Type B pancreatic cell (in vitro differentiated cells): Measurements from ENCODE around the gene PPP2R2D. TPM values are rescaled to one million over a fixed set of nuclear protein-coding genes. Genes with fewer than 3 reads are reported as not detected.

Experiments used
- DNase-seq: peaks from one replicate; pipeline ENCODE4 v3.0.0; 2021; ENCODE audit warnings: mixed read lengths; ENCODE audit not compliant: unreplicated experiment; ENCODE audit errors: extremely low spot score
- H3K27ac Mint-ChIP-seq: 2 replicates; pipeline ENCODE4 v1.8.0; 2021; ENCODE audit warnings: mild to moderate bottlenecking, mixed read lengths
- H3K27me3 Mint-ChIP-seq: 2 replicates; pipeline ENCODE4 v1.8.0; 2021; ENCODE audit warnings: mixed read lengths
- H3K36me3 Mint-ChIP-seq: 2 replicates; pipeline ENCODE4 v1.8.0; 2021; ENCODE audit warnings: mixed read lengths
- H3K4me1 Mint-ChIP-seq: one replicate; pipeline ENCODE4 v1.8.0; 2021; ENCODE audit warnings: mixed read lengths; ENCODE audit not compliant: unreplicated experiment
- H3K4me3 Mint-ChIP-seq: 2 replicates; pipeline ENCODE4 v1.8.0; 2021; ENCODE audit warnings: mild to moderate bottlenecking, mixed read lengths
- H3K9me3 Mint-ChIP-seq: 2 replicates; pipeline ENCODE4 v1.8.0; 2021; ENCODE audit warnings: mixed read lengths
- CTCF ChIP-seq: fragments of 200-600 bp; sonication (generic); conservative IDR thresholded peaks from 2 replicates; pipeline ENCODE4 v1.5.0; 2021; ENCODE audit warnings: antibody characterized with exemption, mild to moderate bottlenecking
- total RNA-seq: library from RNA; stranded (reverse); gene quantifications from 2 replicates; pipeline ENCODE4 v1.2.1, GENCODE V29; 2021; ENCODE audit warnings: low replicate concordance

The PPP2R2D gene
- total RNA-seq, 1 donor from 2014 or later: 38.1 TPM

GRCh38 chr10:131921184-131921583 lies 20.4 kb downstream of the PPP2R2D start:
- no peak for TF ChIP-seq CTCF
- Mint-ChIP-seq H3K36me3 (peaks cover 19% of the 10 kb centered on the region), H3K9me3 (peaks cover 4% of the 10 kb centered on the region), H3K27me3 (no peaks in the 10 kb centered on the region), H3K27ac (peak overlapping the region; percentile 82), H3K4me1 (peaks cover 17% of the 10 kb centered on the region), H3K4me3 (peak overlapping the region; percentile 1)
- no peak for DNase-seq

- TF ChIP-seq CTCF: no peak
- DNase-seq: no peak
- peaks cover 18% of the 10 kb centered on the region for H3K4me1 Mint-ChIP-seq
- H3K27ac Mint-ChIP-seq: no peak overlapping the region
- no peak overlapping the region for H3K4me3 Mint-ChIP-seq
- H3K36me3 Mint-ChIP-seq: peaks cover 29% of the 10 kb centered on the region
- H3K27me3 Mint-ChIP-seq: no peaks in the 10 kb centered on the region
- peaks cover 4% of the 10 kb centered on the region for H3K9me3 Mint-ChIP-seq
Measured at GRCh38 chr10:131923038-131923756, 22.4 kb downstream of the PPP2R2D start.

GRCh38 chr10:131925011-131925649 lies 24.3 kb downstream of the PPP2R2D start:
- H3K36me3 Mint-ChIP-seq: peaks cover 29% of the 10 kb centered on the region
- TF ChIP-seq CTCF: no peak
- no peak overlapping the region for H3K4me3 Mint-ChIP-seq
- H3K4me1 Mint-ChIP-seq: peaks cover 32% of the 10 kb centered on the region
- no peak for DNase-seq
- no peak overlapping the region for H3K27ac Mint-ChIP-seq
- H3K9me3 Mint-ChIP-seq: peaks cover 4% of the 10 kb centered on the region
- H3K27me3 Mint-ChIP-seq: no peaks in the 10 kb centered on the region

GRCh38 chr10:131925716-131926115 lies 24.9 kb downstream of the PPP2R2D start:
- DNase-seq: no peak

DNA sequence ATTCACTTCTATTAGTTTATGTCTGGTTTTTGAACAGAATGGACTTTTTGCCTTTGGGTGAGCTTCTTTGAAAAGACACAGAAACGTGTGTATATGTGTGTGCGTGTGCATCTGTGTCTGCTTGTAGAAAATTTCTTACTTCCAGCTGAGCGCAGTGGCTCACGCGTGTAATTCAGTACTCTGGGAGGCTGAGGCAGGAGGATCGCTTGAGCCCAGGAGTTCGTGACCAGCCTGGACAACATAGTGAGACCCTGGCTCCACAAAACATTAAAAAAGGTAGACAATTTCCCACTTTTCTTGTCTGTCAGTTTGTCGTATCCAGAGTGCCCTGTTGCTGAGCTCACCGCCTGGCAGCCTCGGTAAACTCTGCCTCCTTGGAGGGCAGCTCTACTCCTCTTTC lies 25.4 kb downstream of the PPP2R2D start:
- H3K4me1 Mint-ChIP-seq: peaks cover 31% of the 10 kb centered on the region
- no peak for DNase-seq
- no peaks in the 10 kb centered on the region for H3K27me3 Mint-ChIP-seq
- peaks cover 24% of the 10 kb centered on the region for H3K36me3 Mint-ChIP-seq
- TF ChIP-seq CTCF: no peak
- no peak overlapping the region for H3K27ac Mint-ChIP-seq
- peaks cover 4% of the 10 kb centered on the region for H3K9me3 Mint-ChIP-seq
- no peak overlapping the region for H3K4me3 Mint-ChIP-seq

More at GRCh38 chr10:131925716-131926115, 24.9 kb downstream of the PPP2R2D start:
- Mint-ChIP-seq H3K36me3 (peaks cover 29% of the 10 kb centered on the region), H3K27me3 (no peaks in the 10 kb centered on the region), H3K27ac (no peak overlapping the region), H3K9me3 (peaks cover 4% of the 10 kb centered on the region), H3K4me3 (no peak overlapping the region), H3K4me1 (peaks cover 34% of the 10 kb centered on the region)
- no peak for TF ChIP-seq CTCF
